Measurements from ENCODE around the gene UHRF1. TPM values are rescaled to one million over a fixed set of nuclear protein-coding genes. Genes with fewer than 3 reads are reported as not detected.

Gene UHRF1
- total RNA-seq, 1 experiment from 2014 or later: 109 TPM

DNA sequence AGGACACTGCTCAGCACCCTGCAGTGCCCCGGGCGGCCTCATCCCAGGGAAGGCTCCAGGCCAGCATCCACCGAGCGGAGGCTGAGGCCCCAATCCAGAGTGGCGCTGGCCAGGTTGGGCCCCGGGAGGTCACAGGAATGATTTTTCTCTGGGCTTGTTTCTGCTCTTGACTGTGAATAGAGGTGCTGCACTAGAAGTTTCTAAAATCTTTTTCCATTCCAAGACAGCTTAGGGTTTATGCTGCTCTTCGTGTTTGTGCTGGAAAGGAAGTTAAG is 74.7 kb downstream of the UHRF1 start:
- H3K9ac ChIP-seq (ENCODE audit: low read length): no peak overlapping the region
- intact Hi-C loops (cut with micrococcal nuclease): no loop called here
- H2AFZ ChIP-seq (ENCODE audit: low read depth, low read length, poor library complexity, severe bottlenecking): no peak overlapping the region
- no TSS peak for BruUV-seq (replicated peaks)
- H3K4me3 ChIP-seq (replicated peaks in 1 of 2; ENCODE audit: low read depth in 1 of 2, low read length in 2 of 2): no peak overlapping the region
- H3K36me3 ChIP-seq (ENCODE audit: control insufficient read depth in 1 of 2, insufficient read depth in 2 of 2, low read length in 2 of 2): no peaks in the 10 kb centered on the region
- peaks cover 28% of the 10 kb centered on the region for H3K79me2 ChIP-seq (ENCODE audit: insufficient read depth, low read length)
- no peaks in the 10 kb centered on the region for H3K27me3 ChIP-seq (ENCODE audit: insufficient read depth, low read length)
- peaks cover 4 to 7% of the 10 kb centered on the region in 2 experiments; a peak in 3 of 4 replicates for H3K4me1 ChIP-seq (ENCODE audit: control insufficient read depth in 1 of 2, insufficient read depth in 2 of 2, low read length in 2 of 2)
- H3K4me2 ChIP-seq (ENCODE audit: low read length): no peak overlapping the region
- no peaks in the 10 kb centered on the region for H3K9me2 ChIP-seq (ENCODE audit: insufficient read depth)
- ATAC-seq (no peak), DNase-seq (ENCODE audit: low read depth, low spot score) (no peak)
- POLR2A ChIA-PET: no interaction called here
- H4K20me1 ChIP-seq (ENCODE audit: insufficient read depth): no peaks in the 10 kb centered on the region
- no peak for TF ChIP-seq EZH2phosphoT487 (IDR thresholded peaks at IDR 0.05; ENCODE audit: borderline replicate concordance)
- TF ChIP-seq, protein P1, sequence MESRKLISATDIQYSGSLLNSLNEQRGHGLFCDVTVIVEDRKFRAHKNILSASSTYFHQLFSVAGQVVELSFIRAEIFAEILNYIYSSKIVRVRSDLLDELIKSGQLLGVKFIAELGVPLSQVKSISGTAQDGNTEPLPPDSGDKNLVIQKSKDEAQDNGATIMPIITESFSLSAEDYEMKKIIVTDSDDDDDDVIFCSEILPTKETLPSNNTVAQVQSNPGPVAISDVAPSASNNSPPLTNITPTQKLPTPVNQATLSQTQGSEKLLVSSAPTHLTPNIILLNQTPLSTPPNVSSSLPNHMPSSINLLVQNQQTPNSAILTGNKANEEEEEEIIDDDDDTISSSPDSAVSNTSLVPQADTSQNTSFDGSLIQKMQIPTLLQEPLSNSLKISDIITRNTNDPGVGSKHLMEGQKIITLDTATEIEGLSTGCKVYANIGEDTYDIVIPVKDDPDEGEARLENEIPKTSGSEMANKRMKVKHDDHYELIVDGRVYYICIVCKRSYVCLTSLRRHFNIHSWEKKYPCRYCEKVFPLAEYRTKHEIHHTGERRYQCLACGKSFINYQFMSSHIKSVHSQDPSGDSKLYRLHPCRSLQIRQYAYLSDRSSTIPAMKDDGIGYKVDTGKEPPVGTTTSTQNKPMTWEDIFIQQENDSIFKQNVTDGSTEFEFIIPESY (IDR thresholded peaks at IDR 0.05; ENCODE audit: extremely low read depth, insufficient replicate concordance, low read length): no peak
- no peak for TF ChIP-seq JUND (IDR thresholded peaks at IDR 0.05)
- no peak for TF ChIP-seq SRF (IDR thresholded peaks at IDR 0.05; ENCODE audit: low read depth)
- no peak for TF ChIP-seq FOSL1 (IDR thresholded peaks at IDR 0.05; ENCODE audit: low read depth)
- TF ChIP-seq RAD21 (IDR thresholded peaks at IDR 0.05; ENCODE audit: low read depth): no peak
- TF ChIP-seq, protein P2, sequence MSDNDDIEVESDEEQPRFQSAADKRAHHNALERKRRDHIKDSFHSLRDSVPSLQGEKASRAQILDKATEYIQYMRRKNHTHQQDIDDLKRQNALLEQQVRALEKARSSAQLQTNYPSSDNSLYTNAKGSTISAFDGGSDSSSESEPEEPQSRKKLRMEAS (IDR thresholded peaks at IDR 0.05): no peak
- TF ChIP-seq EZH2 (IDR thresholded peaks at IDR 0.05): no peak
- TF ChIP-seq, protein P3, sequence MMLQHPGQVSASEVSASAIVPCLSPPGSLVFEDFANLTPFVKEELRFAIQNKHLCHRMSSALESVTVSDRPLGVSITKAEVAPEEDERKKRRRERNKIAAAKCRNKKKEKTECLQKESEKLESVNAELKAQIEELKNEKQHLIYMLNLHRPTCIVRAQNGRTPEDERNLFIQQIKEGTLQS (IDR thresholded peaks at IDR 0.05): no peak
- no peak for TF ChIP-seq CEBPB (IDR thresholded peaks at IDR 0.05; ENCODE audit: low read depth)
- TF ChIP-seq, protein P4, sequence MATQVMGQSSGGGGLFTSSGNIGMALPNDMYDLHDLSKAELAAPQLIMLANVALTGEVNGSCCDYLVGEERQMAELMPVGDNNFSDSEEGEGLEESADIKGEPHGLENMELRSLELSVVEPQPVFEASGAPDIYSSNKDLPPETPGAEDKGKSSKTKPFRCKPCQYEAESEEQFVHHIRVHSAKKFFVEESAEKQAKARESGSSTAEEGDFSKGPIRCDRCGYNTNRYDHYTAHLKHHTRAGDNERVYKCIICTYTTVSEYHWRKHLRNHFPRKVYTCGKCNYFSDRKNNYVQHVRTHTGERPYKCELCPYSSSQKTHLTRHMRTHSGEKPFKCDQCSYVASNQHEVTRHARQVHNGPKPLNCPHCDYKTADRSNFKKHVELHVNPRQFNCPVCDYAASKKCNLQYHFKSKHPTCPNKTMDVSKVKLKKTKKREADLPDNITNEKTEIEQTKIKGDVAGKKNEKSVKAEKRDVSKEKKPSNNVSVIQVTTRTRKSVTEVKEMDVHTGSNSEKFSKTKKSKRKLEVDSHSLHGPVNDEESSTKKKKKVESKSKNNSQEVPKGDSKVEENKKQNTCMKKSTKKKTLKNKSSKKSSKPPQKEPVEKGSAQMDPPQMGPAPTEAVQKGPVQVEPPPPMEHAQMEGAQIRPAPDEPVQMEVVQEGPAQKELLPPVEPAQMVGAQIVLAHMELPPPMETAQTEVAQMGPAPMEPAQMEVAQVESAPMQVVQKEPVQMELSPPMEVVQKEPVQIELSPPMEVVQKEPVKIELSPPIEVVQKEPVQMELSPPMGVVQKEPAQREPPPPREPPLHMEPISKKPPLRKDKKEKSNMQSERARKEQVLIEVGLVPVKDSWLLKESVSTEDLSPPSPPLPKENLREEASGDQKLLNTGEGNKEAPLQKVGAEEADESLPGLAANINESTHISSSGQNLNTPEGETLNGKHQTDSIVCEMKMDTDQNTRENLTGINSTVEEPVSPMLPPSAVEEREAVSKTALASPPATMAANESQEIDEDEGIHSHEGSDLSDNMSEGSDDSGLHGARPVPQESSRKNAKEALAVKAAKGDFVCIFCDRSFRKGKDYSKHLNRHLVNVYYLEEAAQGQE (IDR thresholded peaks at IDR 0.05; ENCODE audit: low read depth): no peak
- TF ChIP-seq ZNF274 (IDR thresholded peaks at IDR 0.05; ENCODE audit: low read depth, low read length): no peak
- TF ChIP-seq ELF1 (IDR thresholded peaks at IDR 0.05; ENCODE audit: borderline replicate concordance, low read depth): no peak
- H3K27ac ChIP-seq (ENCODE audit: low read depth, low read length): no peak overlapping the region
- RAD21 ChIA-PET (ENCODE audit: low non-redundant PET in 1 of 2, low total read pairs in 2 of 2, uncharacterized antibody in 2 of 2, unreplicated experiment in 2 of 2): no interaction called here
- no peaks in the 10 kb centered on the region for H3K9me3 ChIP-seq (ENCODE audit: control insufficient read depth in 1 of 2, insufficient read depth in 1 of 2, low read depth in 1 of 2, low read length in 2 of 2)
- CTCF ChIA-PET: no interaction called here
